GM23248 (cell line): ENCODE measurements around the gene AKR1B15.
"Not testable (repeated sequence)": the region's sequence is repeated elsewhere in the genome, so short reads cannot be mapped to it uniquely, and the experiment has no call there.

Experiments
- EZH2 ChIP-seq: fragments of 200-600 bp; sonication (generic); IDR thresholded peaks from 2 replicates; pipeline ENCODE4 v1.6.1; 2018; ENCODE audit warnings: antibody characterized with exemption, mild to moderate bottlenecking; ENCODE audit not compliant: insufficient read depth, poor library complexity, severe bottlenecking
- EZH2phosphoT487 ChIP-seq: fragments of 200-600 bp; sonication (generic); IDR thresholded peaks from 2 replicates; pipeline ENCODE4 v1.6.1; 2018; ENCODE audit warnings: antibody characterized with exemption, moderate library complexity, mild to moderate bottlenecking, low read depth; ENCODE audit not compliant: insufficient read depth

- not testable (repeated sequence) for TF ChIP-seq EZH2, EZH2phosphoT487
Observed at GRCh38 chr7:134541501-134542194, 7.3 kb upstream of the AKR1B15 start.
